T-helper 17 cell (primary cell): ENCODE results near the gene CRYBG2. TPM values are rescaled to one million over a fixed set of nuclear protein-coding genes. Genes with fewer than 3 reads are reported as not detected.
A peak's percentile ranks its signal among the peaks of the same experiment; 100 is the strongest.
"Not testable (repeated sequence)": the region's sequence is repeated elsewhere in the genome, so short reads cannot be mapped to it uniquely, and the experiment has no call there.

Experiments
- ATAC-seq: fragments of 150-1000 bp; cut with Tn5 transposase; 2 replicates; pipeline ENCODE4 v1.10.0; 2021; ENCODE audit warnings: mild to moderate bottlenecking, moderate library complexity
- DNase-seq, 3 donors: peaks; one replicate each; pipeline versions ENCODE4 v3.0.0 to v3.0.0-alpha.2; 2020 to 2021
- H3K9me3 ChIP-seq: one replicate; pipeline ENCODE4 v1.7.0; 2013; ENCODE audit warnings: low read length, mild to moderate bottlenecking; ENCODE audit not compliant: control insufficient read depth, poor library complexity, severe bottlenecking
- H3K27ac Mint-ChIP-seq: one replicate; pipeline ENCODE4 v1.8.0; 2022; ENCODE audit warnings: mild to moderate bottlenecking, moderate library complexity, mixed read lengths
- H3K27me3 Mint-ChIP-seq: one replicate; pipeline ENCODE4 v1.8.0; 2022; ENCODE audit warnings: mixed read lengths
- H3K36me3 Mint-ChIP-seq: one replicate; pipeline ENCODE4 v1.8.0; 2022; ENCODE audit warnings: low read depth, mixed read lengths
- H3K4me1 Mint-ChIP-seq: one replicate; pipeline ENCODE4 v1.8.0; 2022; ENCODE audit warnings: mild to moderate bottlenecking, mixed read lengths
- H3K4me3 Mint-ChIP-seq: one replicate; pipeline ENCODE4 v1.8.0; 2022; ENCODE audit warnings: mild to moderate bottlenecking, moderate library complexity, mixed read lengths
- total RNA-seq, 4 donors: library from RNA in 2 of 4; stranded (reverse) in 2 of 4; gene quantifications; one replicate each; pipeline ENCODE4 v1.2.3 and lab custom pipeline; 2022 to 2026

CRYBG2 gene
- total RNA-seq, 2 donors from 2014 or later, result 1.2 to 2.9 TPM

DNA sequence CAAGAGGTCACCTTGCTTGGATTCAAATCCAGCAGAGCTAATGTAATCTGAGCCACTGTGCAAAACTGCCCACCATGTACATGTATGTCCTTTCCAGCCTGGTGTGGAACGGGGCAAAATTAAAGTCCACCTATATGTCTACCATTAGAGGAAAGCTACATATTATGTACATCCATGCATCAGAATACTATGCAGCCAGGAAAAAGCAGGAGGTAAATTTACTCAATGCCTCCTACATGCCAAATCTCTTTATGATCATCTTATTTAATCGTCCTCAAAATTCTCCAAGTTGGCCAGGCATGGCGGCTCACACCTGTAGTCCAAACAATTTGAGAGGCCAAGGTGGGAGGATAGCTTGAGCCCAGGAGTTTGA is 24.9 kb upstream of the CRYBG2 start:
- no peaks in the 10 kb centered on the region for H3K9me3 ChIP-seq
- H3K36me3 Mint-ChIP-seq, result no peaks in the 10 kb centered on the region
- ATAC-seq (no peak), DNase-seq (no peak)
- H3K27ac Mint-ChIP-seq, result peak overlapping the region; percentile 91
- no peaks in the 10 kb centered on the region for H3K27me3 Mint-ChIP-seq
- H3K4me3 Mint-ChIP-seq, result peak overlapping the region; percentile 72
- peaks cover 55% of the 10 kb centered on the region for H3K4me1 Mint-ChIP-seq

GRCh38 chr1:26378088-26378878 is 24.4 kb upstream of the CRYBG2 start:
- ATAC-seq (peak; percentile 95), DNase-seq (peak; percentile 36 to 57 (median 54))
- Mint-ChIP-seq H3K4me3 (peak overlapping the region; percentile 72), H3K36me3 (no peaks in the 10 kb centered on the region), H3K4me1 (peaks cover 61% of the 10 kb centered on the region), H3K27ac (peak overlapping the region; percentile 91), H3K27me3 (no peaks in the 10 kb centered on the region)
- H3K9me3 ChIP-seq, result no peaks in the 10 kb centered on the region

DNA sequence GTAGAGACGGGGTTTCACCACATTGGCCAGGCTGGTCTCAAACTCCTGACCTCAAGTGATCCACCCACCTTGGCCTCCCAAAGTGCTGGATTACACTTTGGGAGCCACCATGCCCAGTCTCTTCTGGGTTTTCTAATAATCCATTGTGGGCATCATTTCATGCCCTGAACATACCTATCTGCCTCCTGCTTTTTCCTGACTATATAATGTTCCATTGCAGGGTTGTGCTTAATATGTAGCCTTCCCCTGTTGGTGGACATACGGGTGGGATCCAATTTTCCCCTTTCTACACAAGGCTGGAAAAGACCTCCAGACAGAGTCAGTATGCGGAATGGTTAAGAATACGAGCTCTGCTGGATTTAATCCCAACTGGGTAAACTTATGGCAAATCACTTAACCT is 22.1 kb upstream of the CRYBG2 start:
- H3K27ac Mint-ChIP-seq, result peak overlapping the region; percentile 92

GRCh38 chr1:26375081-26375480 is 21.2 kb upstream of the CRYBG2 start:
- Mint-ChIP-seq H3K4me1 (peaks cover 81% of the 10 kb centered on the region), H3K27me3 (no peaks in the 10 kb centered on the region), H3K36me3 (no peaks in the 10 kb centered on the region), H3K4me3 (peak overlapping the region; percentile 81), H3K27ac (peak overlapping the region; percentile 92)
- H3K9me3 ChIP-seq, result no peaks in the 10 kb centered on the region
- no peak for ATAC-seq
- DNase-seq, result no peak

More for the DNA sequence above, 22.1 kb upstream of the CRYBG2 start:
- DNase-seq, result no peak
- Mint-ChIP-seq H3K4me1 (peaks cover 74% of the 10 kb centered on the region), H3K4me3 (peak overlapping the region; percentile 37), H3K27me3 (no peaks in the 10 kb centered on the region), H3K36me3 (no peaks in the 10 kb centered on the region)
- ATAC-seq, result no peak
- H3K9me3 ChIP-seq, result no peaks in the 10 kb centered on the region

- H3K4me3 Mint-ChIP-seq, result peak overlapping the region; percentile 81
- DNase-seq, H3K36me3 Mint-ChIP-seq, ATAC-seq, H3K9me3 ChIP-seq, H3K27me3 Mint-ChIP-seq: not testable (repeated sequence)
- peak overlapping the region; percentile 92 for H3K27ac Mint-ChIP-seq
- H3K4me1 Mint-ChIP-seq, result peaks cover 82% of the 10 kb centered on the region
Measured at GRCh38 chr1:26374361-26374760, 20.4 kb upstream of the CRYBG2 start.

DNA sequence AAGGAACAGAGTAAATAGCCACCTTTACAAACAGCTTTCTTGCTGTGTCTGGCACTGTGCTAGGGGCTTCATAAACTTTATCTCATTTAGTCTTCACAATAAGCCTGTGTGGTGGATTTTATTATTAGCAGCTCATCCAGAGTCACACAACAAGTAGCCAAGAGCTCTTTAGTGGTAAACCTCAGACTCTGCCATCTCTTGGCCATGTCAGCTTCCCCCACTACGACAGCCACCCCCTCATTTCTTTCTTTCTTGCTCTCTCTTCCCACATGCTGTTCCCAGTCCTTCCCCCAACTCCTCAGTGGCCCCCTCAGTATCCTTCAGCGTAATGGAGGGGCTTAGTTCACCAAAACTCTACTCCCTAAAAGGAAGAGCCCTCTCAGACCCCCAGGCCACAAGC is 19.9 kb upstream of the CRYBG2 start:
- DNase-seq (no peak), ATAC-seq (no peak)
- H3K9me3 ChIP-seq, result no peaks in the 10 kb centered on the region
- H3K27ac Mint-ChIP-seq, result peak overlapping the region; percentile 92
- no peaks in the 10 kb centered on the region for H3K36me3 Mint-ChIP-seq
- no peaks in the 10 kb centered on the region for H3K27me3 Mint-ChIP-seq
- H3K4me1 Mint-ChIP-seq, result peaks cover 78% of the 10 kb centered on the region
- H3K4me3 Mint-ChIP-seq, result peak overlapping the region; percentile 81

GRCh38 chr1:26373281-26373680 is 19.4 kb upstream of the CRYBG2 start:
- ATAC-seq (peak; percentile 59), DNase-seq (peak in 1 of 3 donors; percentile 21)
- Mint-ChIP-seq H3K27me3 (no peaks in the 10 kb centered on the region), H3K4me1 (peaks cover 73% of the 10 kb centered on the region), H3K27ac (peak overlapping the region; percentile 92), H3K4me3 (peak overlapping the region; percentile 81), H3K36me3 (no peaks in the 10 kb centered on the region)
- no peaks in the 10 kb centered on the region for H3K9me3 ChIP-seq

DNA sequence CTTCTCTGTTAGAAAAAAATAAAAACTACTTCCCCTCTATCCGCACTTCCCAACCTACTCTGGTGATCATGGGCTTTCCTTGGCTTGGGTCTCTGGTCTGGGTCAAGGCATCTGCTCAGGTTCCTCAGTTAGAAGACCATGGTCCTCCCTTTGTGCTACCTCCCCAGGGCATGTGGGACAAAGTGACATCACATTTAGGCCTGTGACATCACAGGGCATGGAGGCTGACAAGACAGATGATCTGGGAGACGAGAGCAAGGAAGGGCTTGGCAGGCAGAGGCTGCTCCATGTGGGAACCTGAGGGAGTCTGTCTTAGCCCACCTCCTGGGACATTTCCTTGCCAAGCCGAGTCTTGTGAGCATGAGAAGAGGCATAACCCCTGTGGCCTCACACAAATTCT is 18.7 kb upstream of the CRYBG2 start, which contains the start of gene ZNF683:
Gene ZNF683 (minus strand): TSS at position 140 of the 400 bp plus-strand sequence. CDS start 4,179 bp downstream, outside the sequence.
- not testable (repeated sequence) for DNase-seq, ATAC-seq, H3K36me3 Mint-ChIP-seq, H3K27me3 Mint-ChIP-seq, H3K9me3 ChIP-seq
- H3K4me1 Mint-ChIP-seq, result peaks cover 69% of the 10 kb centered on the region
- H3K27ac Mint-ChIP-seq, result peak within 1 kb of the TSS; percentile 92
- peak within 1 kb of the TSS; percentile 81 for H3K4me3 Mint-ChIP-seq

DNA sequence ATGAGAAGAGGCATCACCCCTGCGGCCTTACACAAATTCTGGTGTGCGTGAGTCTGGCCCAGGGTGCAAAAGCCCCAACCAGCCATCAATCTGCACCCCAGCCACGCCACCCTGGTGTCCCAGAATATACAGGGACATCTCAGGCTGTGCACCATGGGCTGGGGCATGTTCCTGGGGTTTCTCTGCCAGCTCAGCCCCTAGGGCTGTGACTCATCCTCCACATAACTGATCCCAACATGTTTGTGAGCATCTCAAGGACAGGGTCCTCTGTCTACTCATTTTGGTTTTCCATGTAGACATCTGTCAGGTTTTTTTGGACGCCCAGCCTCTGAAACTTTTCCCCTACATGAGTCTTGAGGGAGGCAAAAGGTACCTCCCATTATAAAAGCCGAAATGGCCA is 18.1 kb upstream of the CRYBG2 start:
- peak overlapping the region; percentile 92 for H3K27ac Mint-ChIP-seq
- H3K27me3 Mint-ChIP-seq, result no peaks in the 10 kb centered on the region
- no peaks in the 10 kb centered on the region for H3K36me3 Mint-ChIP-seq
- no peak for DNase-seq
- no peak for ATAC-seq
- no peaks in the 10 kb centered on the region for H3K9me3 ChIP-seq
- no peak overlapping the region for H3K4me3 Mint-ChIP-seq
- H3K4me1 Mint-ChIP-seq, result peaks cover 66% of the 10 kb centered on the region

- DNase-seq (no peak), ATAC-seq (no peak)
- Mint-ChIP-seq H3K27ac (peak overlapping the region; percentile 32), H3K36me3 (no peaks in the 10 kb centered on the region), H3K4me3 (peak overlapping the region; percentile 1), H3K27me3 (no peaks in the 10 kb centered on the region), H3K4me1 (peaks cover 56% of the 10 kb centered on the region)
- H3K9me3 ChIP-seq, result no peaks in the 10 kb centered on the region
Measured at GRCh38 chr1:26370591-26371382, 16.9 kb upstream of the CRYBG2 start.

GRCh38 chr1:26368486-26368885 is 14.6 kb upstream of the CRYBG2 start:
- H3K4me1 Mint-ChIP-seq, result peaks cover 47% of the 10 kb centered on the region
- ATAC-seq, result no peak
- no peak for DNase-seq
- no peaks in the 10 kb centered on the region for H3K27me3 Mint-ChIP-seq
- no peaks in the 10 kb centered on the region for H3K36me3 Mint-ChIP-seq
- H3K9me3 ChIP-seq, result no peaks in the 10 kb centered on the region
- no peak overlapping the region for H3K27ac Mint-ChIP-seq
- H3K4me3 Mint-ChIP-seq, result no peak overlapping the region

- peaks cover 47% of the 10 kb centered on the region for H3K4me1 Mint-ChIP-seq
Measured at GRCh38 chr1:26368006-26368405, 14.1 kb upstream of the CRYBG2 start.

GRCh38 chr1:26367441-26367840 is 13.5 kb upstream of the CRYBG2 start:
- no peaks in the 10 kb centered on the region for H3K36me3 Mint-ChIP-seq
- no peak for ATAC-seq
- H3K27me3 Mint-ChIP-seq, result no peaks in the 10 kb centered on the region
- no peak overlapping the region for H3K4me3 Mint-ChIP-seq
- no peaks in the 10 kb centered on the region for H3K9me3 ChIP-seq
- no peak overlapping the region for H3K27ac Mint-ChIP-seq
- no peak for DNase-seq
- peaks cover 41% of the 10 kb centered on the region for H3K4me1 Mint-ChIP-seq

More at GRCh38 chr1:26368006-26368405, 14.1 kb upstream of the CRYBG2 start:
- no peak for ATAC-seq
- no peaks in the 10 kb centered on the region for H3K27me3 Mint-ChIP-seq
- no peaks in the 10 kb centered on the region for H3K9me3 ChIP-seq
- no peak overlapping the region for H3K4me3 Mint-ChIP-seq
- DNase-seq, result no peak
- no peak overlapping the region for H3K27ac Mint-ChIP-seq
- H3K36me3 Mint-ChIP-seq, result no peaks in the 10 kb centered on the region
